Gastrocnemius medialis (tissue), 4 donors: ENCODE data around the gene TLE4.

ENCODE experiments used
- CTCF ChIP-seq, 5 experiments: fragments of 450-650 bp in 3 of 5; fragments of 200-600 bp in 2 of 5; sonication (generic) in 2 of 5; IDR thresholded peaks in 4 of 5; conservative IDR thresholded peaks in 1 of 5; 1 replicate in 4 of 5; 2 replicates in 1 of 5; pipeline ENCODE4 v1.5.1; 2016 to 2019; ENCODE audit warnings: antibody characterized with exemption in 5 of 5, mild to moderate bottlenecking in 3 of 5, moderate library complexity in 3 of 5
- POLR2A ChIP-seq, 2 donors: fragments of 450-650 bp; IDR thresholded peaks; one replicate each; pipeline ENCODE4 v1.6.1; 2017; ENCODE audit warnings: antibody characterized with exemption in 2 of 2, mild to moderate bottlenecking in 2 of 2, moderate library complexity in 2 of 2

- no peak for TF ChIP-seq POLR2A (IDR thresholded peaks at IDR 0.05)
- no peak for TF ChIP-seq CTCF (IDR thresholded peaks at IDR 0.05 in 4 of 5, conservative IDR thresholded peaks at IDR 0.05 in 1 of 5)
These were observed 140.1 kb downstream of the TLE4 start for GRCh38 chr9:79711874-79712273.
